Heart left ventricle (tissue), 13 donors: ENCODE measurements around the gene KIF18A.

Experiments used
- CTCF ChIP-seq, 12 donors: fragments of 200-600 bp; sonication (generic) in 4 of 12; IDR thresholded peaks; one replicate each; pipeline versions ENCODE4 v1.5.0 to v1.8.0; 2018 to 2022; ENCODE audit warnings: antibody characterized with exemption in 12 of 12, mild to moderate bottlenecking in 5 of 12
- POLR2A ChIP-seq, 2 donors: fragments of 450-650 bp; IDR thresholded peaks; one replicate each; pipeline ENCODE4 v1.6.1; 2017; ENCODE audit warnings: antibody characterized with exemption in 2 of 2, mild to moderate bottlenecking in 2 of 2, moderate library complexity in 2 of 2
- donor health status: ischemic (EF 13 %, LVEDD 7.1; RV severe dilation, severe dysfunction).
- donor health status: DM: no; HTN: yes; CAD: no.
- donor health status: DM: no; HTN: no; CAD: no.
- donor health status: ischemic (EF 25% LVEDD 6.9; RV normal size, moderate dysfunction).
- donor health status: ischemic (EF 25% LVEDD 5.7; RV mildly dilated, moderate dysfunction).
- donor health status: ischemic (EF 35%, LVEDD 5.7; RV mildly dilated, moderate dysfunction).
- donor health status: nonischemic (EF 11% LVEDD 7.7; RV severe dilation, severe dysfunction).
- donor health status: DM: yes; HTN: yes; CAD: no.
- donor health status: PGD.
- donor health status: ischemic (EF 29% LVEDD 5.4; RV normal size, mild dysfunction).
- donor health status: nonischemic (EF 23%, LVEDD 6.1; RV moderate dilation, normal function).

GRCh38 chr11:28146123-28146751 is 38.3 kb upstream of the KIF18A start:
- no peak for TF ChIP-seq CTCF (IDR thresholded peaks at IDR 0.05)
- no peak for TF ChIP-seq POLR2A (IDR thresholded peaks at IDR 0.05)
